GM12891 (cell line): ENCODE results near the gene PHRF1.

Experiments used
- PAX5 ChIP-seq: IDR thresholded peaks from 2 replicates; pipeline ENCODE4 v1.6.1; 2011; ENCODE audit warnings: low read length, moderate library complexity, mild to moderate bottlenecking; ENCODE audit not compliant: insufficient read depth, severe bottlenecking
- POLR2A ChIP-seq: IDR thresholded peaks from 2 replicates; pipeline ENCODE4 v1.6.1; 2011; ENCODE audit warnings: low read depth, low read length, control low read depth
- POLR2AphosphoS5 ChIP-seq: IDR thresholded peaks from 2 replicates; pipeline ENCODE4 v1.6.1; 2011; ENCODE audit warnings: low read depth, low read length, control low read depth
- POU2F2 ChIP-seq: IDR thresholded peaks from 2 replicates; pipeline ENCODE4 v1.6.1; 2011; ENCODE audit warnings: low read depth, mild to moderate bottlenecking, control low read depth, low read length, moderate library complexity

DNA sequence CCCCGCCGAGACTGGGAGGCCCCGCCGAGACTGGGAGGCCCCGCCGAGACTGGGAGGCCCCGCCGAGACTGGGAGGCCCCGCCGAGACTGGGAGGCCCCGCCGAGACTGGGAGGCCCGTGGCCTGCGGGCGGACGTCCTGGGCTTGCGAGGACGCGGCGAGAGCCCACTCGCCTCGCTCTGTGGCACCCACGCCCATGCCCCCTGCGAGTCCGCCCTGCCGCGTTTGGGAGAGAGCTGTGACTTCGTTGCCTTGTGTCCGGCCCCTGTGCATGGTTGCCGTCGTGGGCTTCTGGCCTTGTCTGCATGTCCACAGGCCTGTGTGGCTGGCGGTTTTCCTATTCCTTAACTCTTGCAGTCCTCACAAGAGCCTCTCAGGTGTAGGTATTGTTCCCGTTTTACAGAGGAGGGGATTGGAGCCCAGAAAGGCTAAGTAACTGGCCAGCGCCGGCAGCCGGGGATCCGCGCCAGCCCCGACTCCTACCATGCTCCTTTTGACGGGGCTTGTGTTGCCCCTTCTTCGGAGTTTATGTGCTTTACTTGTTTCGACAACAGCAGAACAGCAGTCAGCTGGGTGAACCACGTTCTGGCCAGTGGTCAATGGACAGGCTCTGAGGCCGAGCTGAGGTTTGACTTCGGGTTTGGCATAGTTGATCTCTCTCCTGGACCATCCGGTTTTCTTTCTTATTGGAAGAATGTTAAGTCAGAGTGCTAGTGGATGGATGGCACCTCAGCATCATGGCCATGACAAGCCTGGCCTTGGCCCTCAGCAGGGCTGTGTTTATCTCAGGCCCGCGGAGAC lies 741 bp downstream of the PHRF1 start:
- TF ChIP-seq POLR2A (no peak), PAX5 (no peak), POLR2AphosphoS5 (no peak), POU2F2 (no peak)
